BE2C (cell line): ENCODE measurements around the gene SAMMSON.

Experiments used
- DNase-seq: peaks from one replicate; pipeline ENCODE4 v3.0.0-alpha.2; 2020
- H3K27me3 ChIP-seq: fragments of 250-450 bp; sonication (Bioruptor Pico); 2 replicates; pipeline ENCODE4 v1.5.1; 2020; ENCODE audit warnings: mild to moderate bottlenecking
- H3K36me3 ChIP-seq: fragments of 250-450 bp; sonication (Bioruptor Pico); 2 replicates; pipeline ENCODE4 v1.5.1; 2020; ENCODE audit warnings: mild to moderate bottlenecking
- H3K4me1 ChIP-seq: fragments of 250-450 bp; sonication (Bioruptor Pico); 2 replicates; pipeline ENCODE4 v1.5.1; 2020
- H3K4me3 ChIP-seq: 2 replicates; pipeline ENCODE4 v1.5.1; 2011; ENCODE audit warnings: low read depth, low read length
- H3K9me3 ChIP-seq: fragments of 250-450 bp; sonication (Bioruptor Pico); 2 replicates; pipeline ENCODE4 v1.5.1; 2020
- TF ChIP-seq, protein P1 (sequence below): IDR thresholded peaks from 2 replicates; pipeline ENCODE4 v1.5.1; 2012; ENCODE audit warnings: mild to moderate bottlenecking, low read depth, low read length

SAMMSON gene

GRCh38 chr3:70067860-70068521 is 68.5 kb downstream of the SAMMSON start:
- Histone ChIP-seq H3K36me3 (no peaks in the 10 kb centered on the region), H3K9me3 (no peaks in the 10 kb centered on the region), H3K4me1 (no peaks in the 10 kb centered on the region), H3K27me3 (peaks cover 51% of the 10 kb centered on the region), H3K4me3 (no peak overlapping the region)
- TF ChIP-seq, protein P1, sequence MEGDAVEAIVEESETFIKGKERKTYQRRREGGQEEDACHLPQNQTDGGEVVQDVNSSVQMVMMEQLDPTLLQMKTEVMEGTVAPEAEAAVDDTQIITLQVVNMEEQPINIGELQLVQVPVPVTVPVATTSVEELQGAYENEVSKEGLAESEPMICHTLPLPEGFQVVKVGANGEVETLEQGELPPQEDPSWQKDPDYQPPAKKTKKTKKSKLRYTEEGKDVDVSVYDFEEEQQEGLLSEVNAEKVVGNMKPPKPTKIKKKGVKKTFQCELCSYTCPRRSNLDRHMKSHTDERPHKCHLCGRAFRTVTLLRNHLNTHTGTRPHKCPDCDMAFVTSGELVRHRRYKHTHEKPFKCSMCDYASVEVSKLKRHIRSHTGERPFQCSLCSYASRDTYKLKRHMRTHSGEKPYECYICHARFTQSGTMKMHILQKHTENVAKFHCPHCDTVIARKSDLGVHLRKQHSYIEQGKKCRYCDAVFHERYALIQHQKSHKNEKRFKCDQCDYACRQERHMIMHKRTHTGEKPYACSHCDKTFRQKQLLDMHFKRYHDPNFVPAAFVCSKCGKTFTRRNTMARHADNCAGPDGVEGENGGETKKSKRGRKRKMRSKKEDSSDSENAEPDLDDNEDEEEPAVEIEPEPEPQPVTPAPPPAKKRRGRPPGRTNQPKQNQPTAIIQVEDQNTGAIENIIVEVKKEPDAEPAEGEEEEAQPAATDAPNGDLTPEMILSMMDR, result no peak
- no peak for DNase-seq

- H3K36me3 ChIP-seq, result no peaks in the 10 kb centered on the region
- DNase-seq, result no peak
- no peaks in the 10 kb centered on the region for H3K4me1 ChIP-seq
- 0 out of 2 replicates have a peak, but pooled peaks cover 2% of the 10 kb centered on the region for H3K9me3 ChIP-seq
- no peak overlapping the region for H3K4me3 ChIP-seq
- TF ChIP-seq, protein P1, result no peak
- peaks cover 60% of the 10 kb centered on the region for H3K27me3 ChIP-seq
Measured at GRCh38 chr3:70069557-70069956, 70.0 kb downstream of the SAMMSON start.

DNA sequence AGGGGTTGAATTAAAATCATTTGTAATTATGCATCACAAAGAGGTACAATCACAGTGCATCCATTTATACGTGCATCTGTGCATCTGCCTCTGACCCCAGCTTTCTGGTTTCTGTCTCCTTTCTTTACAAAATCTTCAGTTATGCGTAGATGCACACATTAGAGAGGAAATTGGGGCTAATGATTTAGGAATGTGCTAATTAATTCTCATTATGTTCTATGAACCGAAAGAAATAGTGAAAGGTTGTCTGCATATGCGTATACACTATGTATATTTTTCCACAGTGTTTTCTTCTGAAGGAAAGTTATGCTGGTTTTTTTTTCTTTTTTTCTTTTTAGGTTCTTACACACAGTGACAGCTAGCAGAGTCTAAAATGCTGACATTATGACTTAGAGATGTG is 71.6 kb downstream of the SAMMSON start:
- H3K27me3 ChIP-seq, result peaks cover 71% of the 10 kb centered on the region
- no peak for DNase-seq
- no peak overlapping the region for H3K4me3 ChIP-seq
- H3K36me3 ChIP-seq, result no peaks in the 10 kb centered on the region
- H3K4me1 ChIP-seq, result no peaks in the 10 kb centered on the region
- TF ChIP-seq, protein P1, result no peak
- H3K9me3 ChIP-seq, result 0 out of 2 replicates have a peak, but pooled peaks cover 2% of the 10 kb centered on the region

DNA sequence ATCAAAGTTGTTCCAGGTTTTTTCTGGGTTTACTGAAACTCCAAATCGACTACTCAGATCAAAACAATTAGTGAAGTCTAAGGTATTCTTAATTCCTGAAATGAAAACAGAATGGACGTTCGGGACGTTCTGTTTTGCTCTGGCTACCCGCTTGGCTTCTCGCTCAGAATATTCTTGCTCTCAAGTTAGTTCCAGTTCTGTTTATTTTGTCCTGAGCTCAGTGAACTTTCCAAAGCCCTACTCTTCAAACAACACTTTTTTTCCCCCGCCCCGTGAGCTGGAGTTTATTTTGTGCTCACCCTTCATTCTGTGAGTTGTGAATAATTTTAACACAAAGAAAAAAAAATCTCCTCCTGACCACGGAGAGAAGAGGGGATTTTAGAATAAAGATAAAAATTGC is 72.6 kb downstream of the SAMMSON start:
- H3K9me3 ChIP-seq, result 0 out of 2 replicates have a peak, but pooled peaks cover 2% of the 10 kb centered on the region
- H3K4me3 ChIP-seq, result no peak overlapping the region
- DNase-seq, result no peak
- peaks cover 73% of the 10 kb centered on the region for H3K27me3 ChIP-seq
- no peaks in the 10 kb centered on the region for H3K36me3 ChIP-seq
- TF ChIP-seq, protein P1, result no peak
- no peaks in the 10 kb centered on the region for H3K4me1 ChIP-seq

DNA sequence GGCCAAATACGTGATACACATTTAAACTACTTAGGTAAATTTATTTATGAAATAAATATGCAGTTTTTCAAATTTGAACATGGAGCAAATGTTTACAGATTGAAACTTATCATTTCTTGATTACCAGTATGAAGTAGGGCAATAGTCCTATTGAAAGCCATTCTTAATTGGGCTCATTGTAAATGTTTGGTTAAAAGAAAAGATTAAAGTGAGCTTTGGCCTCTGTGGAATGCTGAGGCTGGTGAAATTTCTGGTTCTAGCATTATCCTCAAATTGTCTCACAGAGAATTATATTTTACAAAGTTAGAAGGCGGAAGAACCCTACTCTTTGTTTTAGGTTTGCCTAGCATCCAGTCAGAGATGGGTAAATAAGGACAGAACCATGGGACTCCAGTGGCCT is 73.2 kb downstream of the SAMMSON start:
- DNase-seq, result no peak
- no peaks in the 10 kb centered on the region for H3K4me1 ChIP-seq
- peaks cover 78% of the 10 kb centered on the region for H3K27me3 ChIP-seq
- no peaks in the 10 kb centered on the region for H3K36me3 ChIP-seq
- no peak overlapping the region for H3K4me3 ChIP-seq
- TF ChIP-seq, protein P1, result no peak
- H3K9me3 ChIP-seq, result 0 out of 2 replicates have a peak, but pooled peaks cover 2% of the 10 kb centered on the region

GRCh38 chr3:70075101-70075500 is 75.6 kb downstream of the SAMMSON start:
- Histone ChIP-seq H3K27me3 (peaks cover 83% of the 10 kb centered on the region), H3K4me3 (no peak overlapping the region), H3K36me3 (no peaks in the 10 kb centered on the region), H3K9me3 (0 out of 2 replicates have a peak, but pooled peaks cover 2% of the 10 kb centered on the region), H3K4me1 (no peaks in the 10 kb centered on the region)
- TF ChIP-seq, protein P1, result no peak
- DNase-seq, result no peak
